Ectodermal cell (in vitro differentiated cells): ENCODE results near the gene TFCP2.

Experiments used
- H3K27ac ChIP-seq: 2 replicates; pipeline ENCODE4 v1.7.0; 2013; ENCODE audit warnings: mild to moderate bottlenecking, low read depth, low read length; ENCODE audit not compliant: insufficient read depth, poor library complexity, severe bottlenecking
- H3K27me3 ChIP-seq: 2 replicates; pipeline ENCODE4 v1.7.0; 2013; ENCODE audit warnings: mild to moderate bottlenecking, low read length; ENCODE audit not compliant: insufficient read depth, control insufficient read depth, poor library complexity, severe bottlenecking
- H3K36me3 ChIP-seq: one replicate; pipeline ENCODE4 v1.7.0; 2013; ENCODE audit warnings: low read length; ENCODE audit not compliant: control insufficient read depth, insufficient read depth
- H3K4me1 ChIP-seq: one replicate; pipeline ENCODE4 v1.7.0; 2013; ENCODE audit warnings: low read length; ENCODE audit not compliant: control insufficient read depth, insufficient read depth
- H3K4me3 ChIP-seq: 2 replicates; pipeline ENCODE4 v1.7.0; 2013; ENCODE audit warnings: low read depth, low read length, control low read depth; ENCODE audit not compliant: insufficient read depth
- H3K9me3 ChIP-seq: 2 replicates; pipeline ENCODE4 v1.7.0; 2013; ENCODE audit warnings: mild to moderate bottlenecking, low read length, moderate library complexity; ENCODE audit not compliant: control insufficient read depth
- WGBS, 2 experiments: methylation state at CpG; one replicate each; pipeline ENCODE4 v1.1.7; 2013; ENCODE audit warnings: missing lambda C conversion rate in 2 of 2; 5-methylcytosine and 5-hydroxymethylcytosine counted together

Gene TFCP2

GRCh38 chr12:51049525-51049924 is 123.4 kb downstream of the TFCP2 start:
- Histone ChIP-seq H3K4me1 (peaks cover 8% of the 10 kb centered on the region), H3K36me3 (peaks cover 6% of the 10 kb centered on the region), H3K27me3 (no peaks in the 10 kb centered on the region), H3K27ac (no peak overlapping the region), H3K9me3 (no peaks in the 10 kb centered on the region), H3K4me3 (no peak overlapping the region)
- WGBS, 2 experiments = 88 to 96% methylated on average over 1 to 3 of the region's 3 CpGs

DNA sequence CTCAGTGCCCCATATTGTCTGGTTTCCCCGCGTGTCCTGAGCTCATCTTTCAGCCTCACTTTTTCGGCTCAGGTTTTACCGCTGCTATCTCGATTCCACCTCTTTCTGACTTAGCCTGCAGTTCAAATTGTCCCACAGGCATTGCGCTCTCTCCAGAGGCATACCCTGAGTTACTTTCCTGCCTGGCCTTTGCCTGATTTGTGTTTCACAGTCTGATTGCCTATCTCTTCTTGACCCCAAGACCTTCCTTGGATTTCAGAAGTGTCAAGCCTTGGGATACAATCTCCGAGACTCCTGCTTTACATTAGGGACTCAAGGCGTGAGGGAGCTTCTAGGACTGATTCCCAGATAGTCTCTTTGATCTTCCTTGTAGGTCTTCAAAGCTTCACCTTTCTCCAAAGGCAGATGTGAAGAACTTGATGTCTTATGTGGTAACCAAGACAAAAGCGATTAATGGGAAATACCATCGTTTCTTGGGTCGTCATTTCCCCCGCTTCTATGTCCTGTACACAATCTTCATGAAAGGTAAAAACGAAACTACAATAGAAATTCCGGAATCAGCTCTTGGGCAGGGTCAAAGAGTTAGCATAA is 124.2 kb downstream of the TFCP2 start:
- peaks cover 8% of the 10 kb centered on the region for H3K4me1 ChIP-seq
- peaks cover 6% of the 10 kb centered on the region for H3K36me3 ChIP-seq
- H3K4me3 ChIP-seq = peak overlapping the region; percentile 72
- no peaks in the 10 kb centered on the region for H3K27me3 ChIP-seq
- WGBS, 2 experiments = 52 to 58% methylated on average over 14 of the region's 14 CpGs
- H3K9me3 ChIP-seq = no peaks in the 10 kb centered on the region
- H3K27ac ChIP-seq = no peak overlapping the region

- H3K9me3 ChIP-seq = no peaks in the 10 kb centered on the region
- 4 to 5% methylated on average over 51 of the region's 51 CpGs for WGBS, 2 experiments
- H3K36me3 ChIP-seq = peaks cover 6% of the 10 kb centered on the region
- H3K4me1 ChIP-seq = peaks cover 8% of the 10 kb centered on the region
- H3K4me3 ChIP-seq = peak within 1 kb of the TSS; percentile 72
- H3K27ac ChIP-seq = peak within 1 kb of the TSS; percentile 70
- no peaks in the 10 kb centered on the region for H3K27me3 ChIP-seq
These were observed 125.0 kb downstream of the TFCP2 start, which contains the start of gene LETMD1 for GRCh38 chr12:51047655-51048540. Gene LETMD1, plus strand, starts transcription at chr12:51048327. Its CDS starts 30 bp downstream, at chr12:51048357.
